Smooth muscle cell (in vitro differentiated cells): ENCODE measurements around the gene SPDEF. TPM values are rescaled to one million over a fixed set of nuclear protein-coding genes. Genes with fewer than 3 reads are reported as not detected.

Source experiments
- DNase-seq: peaks from one replicate; lab custom pipeline; 2025; ENCODE audit not compliant: unreplicated experiment; lab: John Stamatoyannopoulos, UW
- H2AFZ ChIP-seq: fragments of 200-600 bp; sonication (generic); 2 replicates; pipeline ENCODE4 v1.6.0; 2016; ENCODE audit warnings: antibody characterized with exemption, low read depth, mild to moderate bottlenecking
- H3F3A ChIP-seq: fragments of 200-600 bp; sonication (generic); 2 replicates; pipeline ENCODE4 v1.6.0; 2017; ENCODE audit warnings: antibody characterized with exemption, low read depth
- H3K27ac ChIP-seq: fragments of 200-600 bp; sonication (generic); 2 replicates; pipeline ENCODE4 v1.5.1; 2016; ENCODE audit warnings: low read depth, mild to moderate bottlenecking
- H3K27me3 ChIP-seq: fragments of 200-600 bp; sonication (generic); 2 replicates; pipeline ENCODE4 v1.6.1; 2016; ENCODE audit warnings: low read depth, mild to moderate bottlenecking
- H3K36me3 ChIP-seq: fragments of 200-600 bp; sonication (generic); 2 replicates; pipeline ENCODE4 v1.5.1; 2016; ENCODE audit warnings: low read depth
- H3K4me1 ChIP-seq: fragments of 200-600 bp; sonication (generic); 2 replicates; pipeline ENCODE4 v1.5.1; 2016; ENCODE audit warnings: low read depth
- H3K4me2 ChIP-seq: fragments of 200-600 bp; sonication (generic); 2 replicates; pipeline ENCODE4 v1.6.0; 2016; ENCODE audit warnings: mild to moderate bottlenecking
- H3K4me3 ChIP-seq: fragments of 200-600 bp; sonication (generic); 2 replicates; pipeline ENCODE4 v1.5.1; 2016; ENCODE audit warnings: mild to moderate bottlenecking
- H3K79me2 ChIP-seq: fragments of 200-600 bp; sonication (generic); 2 replicates; pipeline ENCODE4 v1.6.0; 2016; ENCODE audit warnings: low read depth, mild to moderate bottlenecking
- H3K9ac ChIP-seq: fragments of 200-600 bp; sonication (generic); 2 replicates; pipeline ENCODE4 v1.6.0; 2016; ENCODE audit warnings: low read depth
- H3K9me3 ChIP-seq: fragments of 200-600 bp; sonication (generic); replicated peaks from 2 replicates; pipeline ENCODE4 v1.5.1; 2016; ENCODE audit warnings: low read depth
- H4K20me1 ChIP-seq: fragments of 200-600 bp; sonication (generic); 2 replicates; pipeline ENCODE4 v1.6.0; 2016; ENCODE audit warnings: low read depth
- CTCF ChIP-seq: fragments of 200-600 bp; sonication (generic); IDR thresholded peaks from 2 replicates; pipeline ENCODE4 v1.5.1; 2017; ENCODE audit warnings: borderline replicate concordance, mild to moderate bottlenecking, antibody characterized with exemption; ENCODE audit not compliant: insufficient read depth, poor library complexity, severe bottlenecking
- WGBS: methylation state at CpG from one replicate; pipeline ENCODE4 v1.1.7; 2016; ENCODE audit warnings: low lambda C conversion rate; 5-methylcytosine and 5-hydroxymethylcytosine counted together
- polyA plus RNA-seq: library from polyadenylated mRNA; unstranded; fragments of >200 nt; fragmentation: Nextera tagmentation; extraction: Ambion mirVana; gene quantifications from 2 replicates; pipeline ENCODE4 v1.2.1, GENCODE V29; 2016
- total RNA-seq: library from RNA; depleted of rRNA; stranded (reverse); fragments of >200 nt; gene quantifications from 2 replicates; pipeline ENCODE4 v1.2.3, GENCODE V29; 2014

Gene SPDEF
- total and polyA plus RNA-seq, 2 experiments from 2014 or later = 0.16 TPM; not detected in 1

DNA sequence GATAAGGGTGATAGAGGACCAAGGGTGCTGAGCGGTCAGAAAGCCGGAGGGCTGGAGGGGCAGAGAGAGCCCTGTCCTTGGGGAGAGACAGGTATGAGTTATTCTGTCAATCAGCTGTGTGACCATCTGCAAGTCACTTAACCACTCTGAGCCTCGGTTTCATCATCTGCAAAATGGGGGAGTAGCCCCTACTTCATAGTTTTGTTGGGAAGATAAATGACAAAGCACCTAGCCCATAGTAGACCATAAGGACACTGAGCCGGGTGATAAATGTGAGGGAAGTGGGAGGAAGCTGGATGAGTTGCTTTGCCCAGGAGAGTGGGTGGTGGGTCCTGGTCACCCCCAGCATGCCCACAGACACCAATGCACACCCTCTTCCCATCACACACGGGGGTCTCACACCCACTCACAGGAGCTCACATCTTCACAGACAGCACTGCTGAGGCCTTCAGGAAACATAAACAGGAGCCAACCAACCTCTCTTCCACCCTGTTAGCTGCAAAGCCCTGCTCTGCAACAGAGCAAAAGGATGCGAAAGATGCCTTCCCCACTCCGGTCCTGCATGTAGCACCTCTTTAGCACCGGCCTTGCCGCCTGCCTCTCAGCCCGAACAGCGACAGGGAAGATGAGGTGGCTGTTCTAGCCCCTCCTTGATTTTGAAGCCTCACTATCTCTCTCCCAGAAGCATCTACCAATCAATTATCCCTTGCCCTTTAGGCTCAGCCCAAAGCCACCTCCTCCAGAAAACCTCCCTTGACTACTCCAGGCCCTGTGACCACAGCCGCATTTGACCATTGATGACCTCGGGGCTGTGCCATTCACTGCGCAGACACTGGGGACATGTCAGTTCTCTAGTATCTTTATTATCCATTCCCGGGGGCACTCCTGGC is 18.9 kb downstream of the SPDEF start:
- H3K27ac ChIP-seq = no peak overlapping the region
- 91% methylated on average over 15 of the region's 15 CpGs for WGBS
- H3K9ac ChIP-seq = no peak overlapping the region
- H3K27me3 ChIP-seq = no peaks in the 10 kb centered on the region
- no peak overlapping the region for H3K4me3 ChIP-seq
- H3K4me1 ChIP-seq = no peaks in the 10 kb centered on the region
- no peak for TF ChIP-seq CTCF
- H3K36me3 ChIP-seq = no peaks in the 10 kb centered on the region
- no peak overlapping the region for H3K4me2 ChIP-seq
- H3F3A ChIP-seq = no peaks in the 10 kb centered on the region
- H2AFZ ChIP-seq = no peak overlapping the region
- DNase-seq = no peak
- no peaks in the 10 kb centered on the region for H4K20me1 ChIP-seq
- no peaks in the 10 kb centered on the region for H3K9me3 ChIP-seq
- H3K79me2 ChIP-seq = no peaks in the 10 kb centered on the region

- Histone ChIP-seq H3K27me3 (no peaks in the 10 kb centered on the region), H3K9me3 (no peaks in the 10 kb centered on the region), H3K4me3 (no peak overlapping the region), H3K27ac (no peak overlapping the region), H2AFZ (no peak overlapping the region), H3K9ac (no peak overlapping the region), H3K4me1 (no peaks in the 10 kb centered on the region), H3K79me2 (no peaks in the 10 kb centered on the region), H3F3A (no peaks in the 10 kb centered on the region), H4K20me1 (no peaks in the 10 kb centered on the region), H3K4me2 (no peak overlapping the region), H3K36me3 (no peaks in the 10 kb centered on the region)
- TF ChIP-seq CTCF = no peak
- 96% methylated on average over 3 of the region's 3 CpGs for WGBS
- DNase-seq = no peak
Measured at GRCh38 chr6:34536251-34536958, 19.7 kb downstream of the SPDEF start.

DNA sequence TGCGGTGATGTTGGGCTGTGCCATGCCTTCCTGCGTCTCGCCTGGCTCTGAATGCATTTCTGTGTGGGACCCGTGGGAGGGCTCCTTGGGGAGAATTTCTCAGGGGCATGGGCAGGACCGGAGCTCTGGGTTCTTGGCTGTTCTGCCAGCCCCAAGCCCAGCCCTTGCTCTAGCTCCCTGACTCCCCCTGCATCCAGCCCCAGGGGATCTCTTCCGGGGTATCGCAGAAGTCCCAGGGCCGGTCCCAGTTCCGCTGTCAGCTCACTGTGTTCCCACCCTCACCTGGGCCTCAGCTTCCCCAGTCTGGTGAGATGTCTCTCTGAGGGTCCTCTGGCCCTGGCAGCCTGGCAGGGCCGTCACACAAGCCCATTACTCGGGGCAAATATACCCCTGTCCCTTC is 20.5 kb downstream of the SPDEF start:
- WGBS = 96% methylated on average over 11 of the region's 11 CpGs
- no peak overlapping the region for H3K27ac ChIP-seq

More for the DNA sequence above, 20.5 kb downstream of the SPDEF start:
- no peaks in the 10 kb centered on the region for H3K4me1 ChIP-seq
- no peak overlapping the region for H3K4me2 ChIP-seq
- H2AFZ ChIP-seq = no peak overlapping the region
- TF ChIP-seq CTCF = no peak
- no peaks in the 10 kb centered on the region for H3K27me3 ChIP-seq
- H4K20me1 ChIP-seq = no peaks in the 10 kb centered on the region
- DNase-seq = no peak
- no peaks in the 10 kb centered on the region for H3K79me2 ChIP-seq
- no peak overlapping the region for H3K4me3 ChIP-seq
- H3K9ac ChIP-seq = no peak overlapping the region
- no peaks in the 10 kb centered on the region for H3K9me3 ChIP-seq
- H3F3A ChIP-seq = no peaks in the 10 kb centered on the region
- no peaks in the 10 kb centered on the region for H3K36me3 ChIP-seq
